Transverse colon (tissue), 4 donors: ENCODE results near the gene CUL2. TPM values are rescaled to one million over a fixed set of nuclear protein-coding genes. Genes with fewer than 3 reads are reported as not detected.

Experiments used
- DNase-seq: peaks from one replicate; pipeline ENCODE4 v3.0.0-alpha.2; 2019
- H3K27ac ChIP-seq, 4 donors: fragments of 200-600 bp; sonication (generic); 2 replicates each; pipeline ENCODE4 v1.5.1; 2016 to 2018; ENCODE audit warnings: inconsistent platforms in 4 of 4
- H3K27me3 ChIP-seq: fragments of 200-600 bp; sonication (generic); 2 replicates; pipeline ENCODE4 v1.5.1; 2017; ENCODE audit warnings: inconsistent platforms
- H3K36me3 ChIP-seq, 4 donors: fragments of 200-600 bp; sonication (generic); 2 replicates each; pipeline ENCODE4 v1.5.1; 2017 to 2019; ENCODE audit warnings: inconsistent platforms in 4 of 4
- H3K4me1 ChIP-seq, 4 donors: fragments of 200-600 bp; sonication (generic); 2 replicates each; pipeline ENCODE4 v1.5.1; 2017 to 2020; ENCODE audit warnings: inconsistent platforms in 4 of 4
- H3K4me3 ChIP-seq, 4 donors: fragments of 200-600 bp; sonication (generic); 1 replicate in 1 of 4; 2 replicates in 3 of 4; pipeline versions ENCODE4 v1.5.1 to v1.6.1; 2017 to 2019; ENCODE audit warnings: inconsistent platforms in 4 of 4
- H3K9me3 ChIP-seq, 2 donors: fragments of 200-600 bp; sonication (generic); 2 replicates each; pipeline ENCODE4 v1.5.1; 2017 to 2019; ENCODE audit warnings: inconsistent platforms in 2 of 2
- EP300 ChIP-seq: sonication (generic); formaldehyde crosslinking; IDR thresholded peaks from one replicate; pipeline ENCODE4 v1.6.1; 2017; ENCODE audit warnings: antibody characterized with exemption, low read depth
- POLR2A ChIP-seq: fragments of 450-650 bp; IDR thresholded peaks from one replicate; pipeline ENCODE4 v1.6.1; 2016; ENCODE audit warnings: antibody characterized with exemption, mild to moderate bottlenecking, moderate library complexity
- POLR2AphosphoS5 ChIP-seq, 3 donors: sonication (generic); formaldehyde crosslinking; IDR thresholded peaks; one replicate each; pipeline ENCODE4 v1.6.1; 2016; ENCODE audit warnings: antibody characterized with exemption in 3 of 3
- WGBS, 2 donors: methylation state at CpG; one replicate each; pipeline ENCODE4 v1.1.5; 2018; ENCODE audit warnings: low coverage in 1 of 2; 5-methylcytosine and 5-hydroxymethylcytosine counted together
- in situ Hi-C, 4 donors: fragments of 200-750 bp; cut with MboI; loops; one replicate each; pipeline versions ENCODE4 v1.15.0 to v1.15.1; 2017; ENCODE audit warnings: low sequenced_read_pairs in 3 of 4, low pct_ligation_motif_present in 1 of 4, low pct_unique_long_range_greater_than_20kb in 1 of 4
- intact Hi-C: fragments of 100-400 bp; cut with DNase I; formaldehyde crosslinking; loops from one replicate; pipeline ENCODE4 v1.15.1; 2023; ENCODE audit warnings: low total_unique reads
- total RNA-seq, 4 donors: library from RNA; depleted of rRNA; stranded (reverse); fragments of >200 nt; gene quantifications; one replicate each; pipeline ENCODE4 v1.1.0, GENCODE V29; 2016
- TF ChIP-seq, protein P1 (sequence below), 5 experiments: fragments of 200-600 bp in 3 of 5; fragments of 450-650 bp in 2 of 5; sonication (generic) in 3 of 5; IDR thresholded peaks; 1 replicate in 2 of 5; 2 replicates in 3 of 5; pipeline ENCODE4 v1.5.1; 2016 to 2017; ENCODE audit warnings: antibody characterized with exemption in 5 of 5, inconsistent platforms in 3 of 5, mild to moderate bottlenecking in 2 of 5, moderate library complexity in 1 of 5

The CUL2 gene
- total RNA-seq, 4 donors from 2014 or later: 6.0 to 15.4 (median 11.5) TPM

DNA sequence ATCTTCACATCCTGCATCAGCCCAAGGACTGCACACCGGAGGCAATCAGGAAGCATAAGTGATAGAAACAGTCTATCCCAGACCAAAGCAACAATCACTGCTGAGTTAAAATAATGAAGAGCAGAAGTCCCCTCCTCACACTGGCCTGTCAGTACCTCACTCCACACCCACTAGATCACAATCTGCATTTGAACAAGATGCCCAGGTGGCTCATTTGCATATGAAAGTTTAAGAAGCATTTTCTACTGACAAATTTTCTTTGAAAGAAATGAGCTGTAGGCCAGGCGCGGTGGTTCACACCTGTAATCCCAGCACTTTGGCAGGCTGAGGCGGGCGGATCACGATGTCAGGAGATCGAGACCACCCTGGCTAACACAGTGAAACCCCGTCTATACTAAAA lies 77.4 kb downstream of the CUL2 start:
- no peak for DNase-seq
- intact Hi-C loops (no loop called here), in situ Hi-C loops (no loop called here)
- Histone ChIP-seq H3K9me3 (no peaks in the 10 kb centered on the region), H3K4me3 (no peak overlapping the region), H3K36me3 (peaks cover 0 to 36% (median 4%) of the 10 kb centered on the region in 4 donors), H3K27me3 (no peaks in the 10 kb centered on the region), H3K27ac (no peak overlapping the region), H3K4me1 (no peaks in the 10 kb centered on the region)
- TF ChIP-seq EP300: no peak
- TF ChIP-seq POLR2AphosphoS5 (IDR thresholded peaks at IDR 0.05): no peak
- TF ChIP-seq, protein P1, sequence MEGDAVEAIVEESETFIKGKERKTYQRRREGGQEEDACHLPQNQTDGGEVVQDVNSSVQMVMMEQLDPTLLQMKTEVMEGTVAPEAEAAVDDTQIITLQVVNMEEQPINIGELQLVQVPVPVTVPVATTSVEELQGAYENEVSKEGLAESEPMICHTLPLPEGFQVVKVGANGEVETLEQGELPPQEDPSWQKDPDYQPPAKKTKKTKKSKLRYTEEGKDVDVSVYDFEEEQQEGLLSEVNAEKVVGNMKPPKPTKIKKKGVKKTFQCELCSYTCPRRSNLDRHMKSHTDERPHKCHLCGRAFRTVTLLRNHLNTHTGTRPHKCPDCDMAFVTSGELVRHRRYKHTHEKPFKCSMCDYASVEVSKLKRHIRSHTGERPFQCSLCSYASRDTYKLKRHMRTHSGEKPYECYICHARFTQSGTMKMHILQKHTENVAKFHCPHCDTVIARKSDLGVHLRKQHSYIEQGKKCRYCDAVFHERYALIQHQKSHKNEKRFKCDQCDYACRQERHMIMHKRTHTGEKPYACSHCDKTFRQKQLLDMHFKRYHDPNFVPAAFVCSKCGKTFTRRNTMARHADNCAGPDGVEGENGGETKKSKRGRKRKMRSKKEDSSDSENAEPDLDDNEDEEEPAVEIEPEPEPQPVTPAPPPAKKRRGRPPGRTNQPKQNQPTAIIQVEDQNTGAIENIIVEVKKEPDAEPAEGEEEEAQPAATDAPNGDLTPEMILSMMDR (IDR thresholded peaks at IDR 0.05): no peak
- no peak for TF ChIP-seq POLR2A
- WGBS, 2 donors: 94 to 100% methylated on average over 1 to 8 of the region's 8 CpGs

GRCh38 chr10:35011771-35012191 lies 78.4 kb downstream of the CUL2 start:
- DNase-seq: no peak
- TF ChIP-seq, protein P1 (IDR thresholded peaks at IDR 0.05): no peak
- no peak for TF ChIP-seq POLR2AphosphoS5 (IDR thresholded peaks at IDR 0.05)
- no peak for TF ChIP-seq EP300
- no peak for TF ChIP-seq POLR2A
- intact Hi-C loops (no loop called here), in situ Hi-C loops (no loop called here)
- no peaks in the 10 kb centered on the region for H3K27me3 ChIP-seq
- no peaks in the 10 kb centered on the region for H3K9me3 ChIP-seq
- peaks cover 0 to 27% (median 4%) of the 10 kb centered on the region in 4 donors for H3K36me3 ChIP-seq
- H3K4me1 ChIP-seq: no peaks in the 10 kb centered on the region
- WGBS, 2 donors: 89 to 91% methylated on average over 7 of the region's 7 CpGs
- H3K27ac ChIP-seq: no peak overlapping the region
- H3K4me3 ChIP-seq: no peak overlapping the region

DNA sequence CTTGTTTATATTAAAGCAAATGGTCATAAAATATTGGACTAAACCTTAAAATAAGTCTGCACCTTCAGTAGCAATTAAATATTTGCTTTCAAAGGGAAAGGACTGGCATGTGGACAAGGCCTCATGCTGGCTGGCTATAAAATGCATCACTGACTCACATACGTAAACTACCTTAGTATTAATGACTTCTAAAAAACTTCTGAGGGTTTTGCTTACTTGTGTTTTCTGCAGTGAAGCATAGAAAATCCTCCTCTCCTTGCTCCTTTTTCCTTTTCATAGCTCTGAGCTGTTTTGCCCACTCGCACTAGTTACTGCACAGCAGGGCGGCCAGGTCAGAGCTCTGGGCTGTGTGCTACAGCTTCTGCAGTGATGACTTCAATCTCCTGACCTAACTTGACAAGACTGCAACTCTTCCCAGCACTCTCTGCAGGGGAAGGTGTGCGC lies 82.3 kb downstream of the CUL2 start:
- no peaks in the 10 kb centered on the region for H3K4me1 ChIP-seq
- no peaks in the 10 kb centered on the region for H3K9me3 ChIP-seq
- H3K36me3 ChIP-seq: peaks cover 0 to 20% (median 4%) of the 10 kb centered on the region in 4 donors
- TF ChIP-seq EP300: no peak
- H3K27me3 ChIP-seq: no peaks in the 10 kb centered on the region
- DNase-seq: no peak
- in situ Hi-C loops (no loop called here), intact Hi-C loops (no loop called here)
- no peak overlapping the region for H3K4me3 ChIP-seq
- 89 to 91% methylated on average over 1 to 4 of the region's 4 CpGs for WGBS, 2 donors
- H3K27ac ChIP-seq: no peak overlapping the region

DNA sequence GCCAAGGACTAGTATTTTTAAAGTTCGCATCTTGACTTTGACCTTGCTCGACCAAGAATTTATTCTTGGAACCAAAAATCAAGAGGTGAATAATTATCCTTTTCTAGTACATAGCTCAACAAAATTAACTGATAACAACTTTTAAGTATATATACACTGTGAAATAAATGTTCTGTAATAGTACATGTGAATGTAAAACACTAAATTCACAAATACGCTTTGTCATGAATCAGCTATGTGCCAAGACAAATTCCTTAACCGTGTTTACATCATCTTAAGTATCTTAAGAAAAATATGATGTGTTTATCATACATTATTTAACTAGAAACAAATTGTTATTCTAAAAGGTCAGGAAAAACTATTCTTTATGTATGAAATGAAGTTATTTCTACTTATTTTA lies 83.3 kb downstream of the CUL2 start:
- WGBS, 2 donors: 85 to 89% methylated on average over 4 of the region's 4 CpGs
- Histone ChIP-seq H3K9me3 (no peaks in the 10 kb centered on the region), H3K4me3 (no peak overlapping the region), H3K27ac (no peak overlapping the region), H3K4me1 (no peaks in the 10 kb centered on the region), H3K36me3 (peaks cover 0 to 20% (median 0%) of the 10 kb centered on the region in 4 donors), H3K27me3 (no peaks in the 10 kb centered on the region)
- no peak for DNase-seq
- in situ Hi-C loops (no loop called here), intact Hi-C loops (no loop called here)
- TF ChIP-seq POLR2AphosphoS5 (IDR thresholded peaks at IDR 0.05) (no peak), EP300 (no peak), POLR2A (no peak)
- TF ChIP-seq, protein P1 (IDR thresholded peaks at IDR 0.05): no peak

DNA sequence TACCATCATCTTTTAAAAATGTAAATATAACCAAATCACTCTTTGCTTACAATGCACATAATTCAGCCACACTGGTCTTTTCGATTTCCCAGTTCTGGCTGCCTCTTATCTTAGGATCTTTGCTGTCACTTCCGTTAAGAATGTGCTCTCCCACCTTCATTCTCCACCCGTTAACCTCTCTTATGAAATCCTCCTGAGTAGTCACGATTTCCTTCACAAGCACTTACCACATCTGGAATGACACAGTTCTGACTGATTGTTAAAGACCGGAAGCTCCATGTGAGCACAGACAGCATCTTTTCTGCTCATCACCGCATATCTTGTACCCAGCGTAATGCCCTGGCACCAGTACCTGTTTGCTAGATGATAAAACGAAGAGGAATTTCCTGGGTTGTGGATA lies 84.3 kb downstream of the CUL2 start:
- no peak overlapping the region for H3K4me3 ChIP-seq
- no peak for DNase-seq
- H3K4me1 ChIP-seq: no peaks in the 10 kb centered on the region
- in situ Hi-C loops (no loop called here), intact Hi-C loops (no loop called here)
- peaks cover 0 to 11% (median 0%) of the 10 kb centered on the region in 4 donors for H3K36me3 ChIP-seq
- 81 to 87% methylated on average over 5 to 8 of the region's 8 CpGs for WGBS, 2 donors
- no peak for TF ChIP-seq POLR2A
- TF ChIP-seq, protein P1 (IDR thresholded peaks at IDR 0.05): no peak
- no peak overlapping the region for H3K27ac ChIP-seq
- H3K9me3 ChIP-seq: no peaks in the 10 kb centered on the region
- H3K27me3 ChIP-seq: no peaks in the 10 kb centered on the region
